Measurements from ENCODE around the gene SMYD3. TPM values are rescaled to one million over a fixed set of nuclear protein-coding genes. Genes with fewer than 3 reads are reported as not detected.

SMYD3 gene
- total and polyA plus RNA-seq, 9 donors: 10.8 to 24.0 (median 13.7) TPM

DNA sequence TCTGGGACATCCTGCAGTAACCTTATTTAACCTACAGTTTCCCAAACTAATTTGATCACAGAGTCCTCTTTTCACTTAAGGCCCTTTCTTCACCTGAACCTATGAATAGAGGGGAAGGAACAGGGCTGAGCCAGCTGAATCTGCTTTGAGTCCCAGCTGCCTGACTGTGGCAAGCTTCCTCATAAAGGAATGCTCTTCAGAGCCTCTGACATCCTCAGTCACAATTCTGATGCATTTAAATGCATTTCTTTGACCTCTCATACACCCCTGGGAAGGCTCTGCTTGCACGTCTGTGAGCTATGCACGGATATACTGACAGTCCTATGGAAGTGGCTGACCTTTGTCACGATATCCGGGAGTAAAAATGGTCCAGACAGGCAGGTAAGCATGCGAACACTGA is 673.1 kb downstream of the SMYD3 start:
- intact Hi-C loops (cut with DNase I): no loop called here
- H3K36me3 ChIP-seq: no peaks in the 10 kb centered on the region
- no peak for DNase-seq

DNA sequence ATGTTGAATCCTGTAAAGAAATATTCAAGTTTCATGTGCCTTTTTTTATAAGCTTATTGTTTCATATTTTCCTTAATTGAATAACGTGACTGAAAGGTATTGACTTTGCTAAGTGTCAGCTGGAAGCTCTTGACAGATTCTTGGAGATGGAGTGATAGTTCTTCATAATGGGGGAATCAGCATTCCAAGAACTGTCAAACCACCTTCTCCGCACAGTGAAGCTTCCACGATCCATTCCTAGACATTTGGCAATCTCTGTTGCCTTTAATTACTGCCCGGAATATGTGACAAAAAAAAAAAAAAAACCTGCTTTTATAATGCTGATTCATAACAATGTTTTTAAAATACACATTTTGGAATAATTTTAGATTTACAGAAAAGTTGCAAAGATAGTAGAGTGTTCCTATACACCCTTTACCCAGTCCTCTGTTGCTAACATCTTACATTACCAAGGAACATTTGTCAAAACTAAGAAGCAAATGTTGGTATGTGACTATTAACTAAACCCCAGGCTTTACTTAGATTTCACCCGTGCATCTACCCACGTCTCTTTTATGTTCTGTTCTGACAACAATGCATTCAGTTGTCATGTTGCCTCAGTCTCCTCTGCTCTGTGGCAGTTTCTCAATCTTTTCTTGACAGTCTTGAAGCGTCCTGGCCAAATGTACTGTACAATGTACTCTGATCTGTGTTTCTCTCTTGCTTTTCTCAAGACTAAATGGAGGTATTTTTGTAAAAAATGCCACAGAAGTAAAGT is 674.1 kb downstream of the SMYD3 start:
- intact Hi-C loops (cut with DNase I): no loop called here
- H3K4me3 ChIP-seq: no peak overlapping the region
- H3K27me3 ChIP-seq: no peaks in the 10 kb centered on the region
- TF ChIP-seq, protein P1, sequence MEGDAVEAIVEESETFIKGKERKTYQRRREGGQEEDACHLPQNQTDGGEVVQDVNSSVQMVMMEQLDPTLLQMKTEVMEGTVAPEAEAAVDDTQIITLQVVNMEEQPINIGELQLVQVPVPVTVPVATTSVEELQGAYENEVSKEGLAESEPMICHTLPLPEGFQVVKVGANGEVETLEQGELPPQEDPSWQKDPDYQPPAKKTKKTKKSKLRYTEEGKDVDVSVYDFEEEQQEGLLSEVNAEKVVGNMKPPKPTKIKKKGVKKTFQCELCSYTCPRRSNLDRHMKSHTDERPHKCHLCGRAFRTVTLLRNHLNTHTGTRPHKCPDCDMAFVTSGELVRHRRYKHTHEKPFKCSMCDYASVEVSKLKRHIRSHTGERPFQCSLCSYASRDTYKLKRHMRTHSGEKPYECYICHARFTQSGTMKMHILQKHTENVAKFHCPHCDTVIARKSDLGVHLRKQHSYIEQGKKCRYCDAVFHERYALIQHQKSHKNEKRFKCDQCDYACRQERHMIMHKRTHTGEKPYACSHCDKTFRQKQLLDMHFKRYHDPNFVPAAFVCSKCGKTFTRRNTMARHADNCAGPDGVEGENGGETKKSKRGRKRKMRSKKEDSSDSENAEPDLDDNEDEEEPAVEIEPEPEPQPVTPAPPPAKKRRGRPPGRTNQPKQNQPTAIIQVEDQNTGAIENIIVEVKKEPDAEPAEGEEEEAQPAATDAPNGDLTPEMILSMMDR (IDR thresholded peaks at IDR 0.05): no peak
- TF ChIP-seq POLR2A (IDR thresholded peaks at IDR 0.05) (no peak), EP300 (IDR thresholded peaks at IDR 0.05) (no peak)
- no peaks in the 10 kb centered on the region for H3K9me3 ChIP-seq
- no peaks in the 10 kb centered on the region for H3K4me1 ChIP-seq (ENCODE audit: insufficient read depth)
- H3K36me3 ChIP-seq: no peaks in the 10 kb centered on the region
- H3K27ac ChIP-seq: no peak overlapping the region
- no peak for DNase-seq
- WGBS, 3 donors: 91 to 94% (median 94%) methylated on average over 7 of the region's 7 CpGs

More for the DNA sequence above, 673.1 kb downstream of the SMYD3 start:
- Histone ChIP-seq H3K4me3 (no peak overlapping the region), H3K9me3 (no peaks in the 10 kb centered on the region), H3K4me1 (ENCODE audit: insufficient read depth) (no peaks in the 10 kb centered on the region), H3K27ac (no peak overlapping the region), H3K27me3 (no peaks in the 10 kb centered on the region)
- no peak for TF ChIP-seq POLR2A (IDR thresholded peaks at IDR 0.05)
- no peak for TF ChIP-seq EP300 (IDR thresholded peaks at IDR 0.05)
- TF ChIP-seq, protein P1 (IDR thresholded peaks at IDR 0.05): no peak
- 92 to 98% (median 95%) methylated on average over 5 of the region's 5 CpGs for WGBS, 3 donors

DNA sequence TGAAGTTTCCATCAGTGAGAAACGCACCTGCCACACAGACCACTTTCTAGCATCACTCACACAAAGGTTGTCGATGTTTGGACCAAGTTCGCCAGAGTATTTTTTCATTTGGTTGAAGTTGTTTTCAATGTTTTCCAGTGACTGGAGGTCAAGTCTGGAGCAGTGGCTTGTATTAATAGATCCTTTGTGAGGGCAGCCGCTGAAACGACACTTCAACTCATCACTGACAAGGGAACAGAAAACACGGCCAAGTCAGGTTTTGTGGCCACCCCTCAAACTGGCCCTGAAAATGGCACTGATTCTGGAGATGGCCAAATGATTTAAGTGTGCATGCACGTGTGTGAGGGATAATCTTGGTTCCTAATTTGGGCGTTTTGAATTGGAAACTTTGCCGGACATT is 675.6 kb downstream of the SMYD3 start:
- no peak overlapping the region for H3K27ac ChIP-seq
- WGBS, 3 donors: 82 to 96% (median 93%) methylated on average over 9 of the region's 9 CpGs
- H3K36me3 ChIP-seq: no peaks in the 10 kb centered on the region
- DNase-seq: no peak
- intact Hi-C loops (cut with DNase I): no loop called here
- no peaks in the 10 kb centered on the region for H3K27me3 ChIP-seq
- no peak for TF ChIP-seq EP300 (IDR thresholded peaks at IDR 0.05)
- TF ChIP-seq, protein P1 (IDR thresholded peaks at IDR 0.05): no peak
- TF ChIP-seq POLR2A (IDR thresholded peaks at IDR 0.05): no peak
- no peaks in the 10 kb centered on the region for H3K4me1 ChIP-seq (ENCODE audit: insufficient read depth)
- no peak overlapping the region for H3K4me3 ChIP-seq
- no peaks in the 10 kb centered on the region for H3K9me3 ChIP-seq

DNA sequence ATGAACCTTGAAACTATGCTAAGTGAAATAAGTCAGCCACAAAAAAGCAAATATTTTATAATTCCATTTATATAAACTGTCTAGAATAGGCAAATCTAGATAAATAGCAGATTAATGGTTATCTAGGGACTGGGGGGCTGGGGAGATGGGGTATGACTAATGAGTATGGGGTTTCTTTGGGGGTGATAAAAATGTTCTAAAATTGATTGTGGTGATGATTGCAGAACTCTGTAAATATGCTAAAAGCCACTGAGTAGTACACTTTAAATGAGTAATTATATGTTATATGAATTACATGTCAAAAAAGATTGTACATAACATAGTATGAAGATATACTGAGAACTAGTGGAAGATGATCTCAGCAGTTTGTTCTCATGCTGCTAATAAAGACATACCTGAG is 677.3 kb downstream of the SMYD3 start:
- no peak overlapping the region for H3K27ac ChIP-seq
- H3K4me1 ChIP-seq (ENCODE audit: insufficient read depth): no peaks in the 10 kb centered on the region
- no peak overlapping the region for H3K4me3 ChIP-seq
- TF ChIP-seq, protein P1 (IDR thresholded peaks at IDR 0.05): no peak
- TF ChIP-seq EP300 (IDR thresholded peaks at IDR 0.05) (no peak), POLR2A (IDR thresholded peaks at IDR 0.05) (no peak)
- H3K9me3 ChIP-seq: no peaks in the 10 kb centered on the region
- H3K27me3 ChIP-seq: no peaks in the 10 kb centered on the region
- intact Hi-C loops (cut with DNase I): no loop called here
- no peaks in the 10 kb centered on the region for H3K36me3 ChIP-seq
- DNase-seq: no peak
